HG02840 (cell line): Measurements from ENCODE around the gene USB1.

ENCODE experiments used
- ATAC-seq: cut with Tn5 transposase; IDR thresholded peaks from one replicate; pipeline ENCODE4 v1.9.1; 2021; ENCODE audit warnings: mild to moderate bottlenecking, moderate library complexity, moderate number of reproducible peaks; ENCODE audit not compliant: unreplicated experiment, low FRiP score

USB1 gene

GRCh38 chr16:58013201-58013956, 12.2 kb downstream of the USB1 start:
- no peak for ATAC-seq

DNA sequence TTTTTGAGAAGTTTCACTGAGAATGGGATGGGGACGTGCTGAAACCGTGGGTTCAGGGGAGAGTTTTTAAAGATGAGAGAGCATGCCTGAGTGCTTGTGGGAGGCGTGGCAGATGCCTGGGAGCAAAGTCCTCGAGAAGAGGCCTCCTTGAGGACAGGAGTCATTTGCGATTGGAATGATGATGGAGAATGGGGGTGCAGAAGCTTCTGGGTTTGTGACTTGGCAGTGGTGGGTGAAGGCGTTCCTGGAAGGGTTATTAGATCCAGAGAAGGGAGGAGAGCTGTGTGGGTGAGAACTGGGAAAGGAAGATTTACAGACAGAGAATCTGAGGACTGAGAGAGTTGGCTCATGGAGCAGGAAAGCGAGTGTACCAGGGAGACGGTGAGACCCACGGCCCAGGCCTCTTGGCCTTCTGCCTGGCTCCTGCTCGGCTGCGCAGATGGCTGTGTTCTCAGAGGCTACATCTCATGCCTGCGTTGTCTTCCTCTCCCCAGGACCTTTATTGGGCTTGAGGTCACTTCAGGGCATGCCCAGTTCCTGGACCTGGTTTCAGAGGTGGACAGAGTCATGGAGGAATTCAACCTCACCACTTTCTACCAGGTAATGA, 15.7 kb downstream of the USB1 start:
- ATAC-seq = no peak

DNA sequence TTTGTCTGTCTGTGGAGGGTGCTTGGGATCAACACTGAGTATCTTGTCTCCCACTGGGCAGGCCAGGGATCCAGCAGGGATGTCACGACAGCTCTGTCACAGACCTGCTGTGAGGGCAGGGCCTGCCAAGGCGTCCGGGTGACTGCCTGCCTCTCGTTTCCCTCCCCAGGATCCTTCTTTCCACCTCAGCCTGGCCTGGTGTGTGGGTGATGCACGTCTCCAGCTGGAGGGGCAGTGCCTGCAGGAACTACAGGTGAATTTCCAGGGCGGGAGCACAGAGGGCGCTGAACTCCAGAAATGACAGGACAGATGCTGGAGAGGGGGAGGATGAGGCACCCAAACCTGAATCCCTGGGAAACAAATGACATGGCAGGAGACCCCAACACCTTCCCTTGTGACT, 17.6 kb downstream of the USB1 start:
- ATAC-seq = no peak

- no peak for ATAC-seq
These were observed 18.8 kb downstream of the USB1 start for GRCh38 chr16:58019866-58020538.

- no peak for ATAC-seq
These were observed 19.7 kb downstream of the USB1 start for GRCh38 chr16:58020628-58021521.

DNA sequence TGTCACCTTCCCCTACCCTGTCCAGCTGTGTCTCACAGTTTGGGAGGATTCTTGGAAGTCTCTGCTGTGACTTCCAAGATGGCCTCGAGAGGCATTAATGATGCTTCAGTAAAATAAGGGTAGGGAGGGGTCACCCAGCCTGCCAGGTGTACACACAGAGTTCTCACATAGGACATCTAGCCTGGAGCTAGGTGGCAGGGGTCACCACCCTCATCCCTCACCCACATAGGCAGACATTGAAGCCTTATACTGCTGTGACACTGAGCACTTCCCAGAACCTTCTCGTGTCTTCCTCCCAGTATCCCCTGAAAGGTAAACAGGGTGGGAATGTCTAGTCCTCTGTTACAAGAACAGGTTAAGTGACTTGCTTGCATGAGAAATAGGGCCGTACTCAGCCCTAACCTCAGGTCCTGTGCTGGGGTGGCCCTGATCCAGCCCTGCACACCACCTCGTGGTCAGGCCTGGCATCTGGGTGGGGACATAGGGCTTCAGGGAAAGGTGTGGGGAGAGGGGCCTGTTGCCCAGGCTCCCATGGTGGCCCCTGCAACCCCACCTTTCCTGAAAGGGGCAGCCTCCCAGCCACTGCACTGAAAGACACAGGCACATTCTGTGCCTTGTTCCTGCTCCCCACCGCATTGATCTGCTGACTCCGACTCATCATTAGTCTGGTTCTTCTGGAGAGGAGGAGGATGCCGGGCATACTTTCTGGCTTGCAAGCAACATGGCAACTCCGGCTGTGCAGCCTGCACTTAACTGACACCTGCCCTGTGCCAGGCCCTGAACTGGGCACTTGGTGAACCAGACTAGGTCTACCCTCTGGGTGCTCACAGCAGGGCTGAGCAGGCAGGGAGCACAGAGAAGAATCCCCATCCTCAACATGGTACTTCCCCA, 20.7 kb downstream of the USB1 start:
- ATAC-seq = no peak

- no peak for ATAC-seq
These were observed 21.6 kb downstream of the USB1 start for GRCh38 chr16:58022601-58023371.

DNA sequence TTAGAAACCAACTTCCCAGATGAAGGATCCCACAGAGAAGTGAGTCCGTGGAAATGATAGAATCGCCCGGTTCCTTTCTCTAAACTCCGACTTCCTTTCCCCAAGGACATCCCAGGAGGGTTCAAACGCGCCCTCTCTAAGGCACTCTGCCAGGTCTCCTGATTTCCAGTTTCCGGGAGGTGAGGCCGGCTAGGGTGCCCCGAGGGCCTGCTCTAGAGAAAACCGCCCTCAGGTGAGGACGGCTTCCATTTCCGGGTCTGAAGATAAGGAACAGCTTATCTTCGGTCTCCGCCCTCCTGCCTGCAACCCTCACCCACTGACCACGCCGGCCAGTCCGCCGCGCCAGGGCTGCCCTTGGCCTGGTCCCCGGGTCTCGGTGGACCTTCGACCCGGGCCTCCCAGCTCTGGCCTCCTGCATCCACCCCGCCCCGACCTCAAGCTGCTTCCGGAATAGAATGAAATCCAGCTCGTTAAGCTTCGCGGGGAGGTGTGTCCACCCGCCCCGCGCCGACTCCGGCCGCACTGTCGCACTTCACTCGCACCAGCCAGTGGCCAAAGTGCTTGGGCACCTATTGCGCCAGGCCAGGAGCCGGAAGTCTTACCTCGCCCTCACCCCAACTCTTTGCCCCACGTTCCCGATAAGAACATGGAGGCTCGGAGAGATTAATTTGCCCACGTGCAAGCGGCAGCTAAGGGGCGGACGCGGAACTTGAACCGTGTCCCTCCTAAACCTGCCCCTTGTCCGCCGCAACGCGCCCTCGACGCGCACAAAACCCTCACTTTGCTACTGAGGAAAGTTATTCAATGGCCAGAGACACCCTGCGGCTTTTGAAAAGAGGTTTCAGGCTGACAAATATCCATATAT, 23.5 kb downstream of the USB1 start:
- ATAC-seq = no peak

GRCh38 chr16:58025351-58026138, 24.3 kb downstream of the USB1 start, which contains the start of gene MMP15:
Gene MMP15, plus strand, starts transcription at chr16:58025754. Its CDS starts 597 bp downstream, at chr16:58026351.
- peak; percentile 58 for ATAC-seq

- ATAC-seq = peak; percentile 29
These were observed 25.0 kb downstream of the USB1 start for GRCh38 chr16:58026139-58026704.

- no peak for ATAC-seq
These were observed 25.5 kb downstream of the USB1 start for GRCh38 chr16:58026705-58027160.

GRCh38 chr16:58027161-58027915, 26.1 kb downstream of the USB1 start:
- no peak for ATAC-seq

DNA sequence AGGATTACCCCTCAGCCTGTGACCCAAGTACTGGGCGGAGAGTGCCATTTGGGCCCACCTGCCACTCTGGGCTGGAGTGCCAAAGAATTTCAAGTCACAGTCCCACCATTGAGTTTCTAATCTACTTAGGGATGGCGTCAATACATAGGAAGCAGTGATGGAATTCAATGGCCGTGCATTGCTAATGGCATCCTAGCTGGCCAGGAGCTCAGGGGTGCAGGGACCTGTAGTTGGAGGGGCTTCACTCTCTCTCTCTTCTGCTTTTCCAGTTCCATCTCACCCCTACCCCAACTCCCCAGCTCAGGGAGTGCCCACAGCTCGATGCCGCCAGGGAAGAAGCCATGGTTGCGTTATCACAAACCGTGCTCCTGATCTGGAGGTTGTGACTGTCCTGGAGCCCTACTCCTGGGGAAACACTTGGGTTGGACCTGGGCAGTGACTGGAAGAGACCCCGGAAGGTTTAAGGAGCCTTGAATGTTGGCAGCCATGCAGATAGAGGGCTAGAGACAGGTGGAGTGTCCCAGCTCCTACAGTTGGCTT, 26.8 kb downstream of the USB1 start:
- no peak for ATAC-seq

- ATAC-seq = no peak
These were observed 27.4 kb downstream of the USB1 start for GRCh38 chr16:58028541-58029070.

DNA sequence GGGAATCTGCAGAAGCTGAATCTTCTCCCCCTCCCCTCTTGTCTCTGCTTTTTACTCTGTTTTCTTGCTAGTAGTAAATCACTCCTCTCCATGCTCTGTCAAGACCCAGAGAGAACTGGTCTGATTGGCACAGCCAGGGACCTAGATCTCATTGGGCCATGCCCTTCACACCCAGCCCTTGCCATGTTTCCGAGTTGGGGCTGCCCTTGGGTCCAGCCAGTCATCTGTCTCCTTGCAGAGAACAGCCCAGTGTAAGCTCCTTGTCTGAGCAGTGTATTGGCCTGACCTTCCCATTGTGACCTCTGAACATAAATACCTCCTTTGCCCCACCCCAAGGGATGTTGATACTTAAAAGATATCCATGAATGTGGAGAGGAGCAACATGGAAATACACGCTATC, 28.2 kb downstream of the USB1 start:
- no peak for ATAC-seq
